ENCODE measurements around the gene CDK17. TPM values are rescaled to one million over a fixed set of nuclear protein-coding genes. Genes with fewer than 3 reads are reported as not detected.
"Not testable (repeated sequence)": the region's sequence is repeated elsewhere in the genome, so short reads cannot be mapped to it uniquely, and the experiment has no call there.

The CDK17 gene
- total and polyA plus RNA-seq, 2 donors = 16.7 to 127 TPM

DNA sequence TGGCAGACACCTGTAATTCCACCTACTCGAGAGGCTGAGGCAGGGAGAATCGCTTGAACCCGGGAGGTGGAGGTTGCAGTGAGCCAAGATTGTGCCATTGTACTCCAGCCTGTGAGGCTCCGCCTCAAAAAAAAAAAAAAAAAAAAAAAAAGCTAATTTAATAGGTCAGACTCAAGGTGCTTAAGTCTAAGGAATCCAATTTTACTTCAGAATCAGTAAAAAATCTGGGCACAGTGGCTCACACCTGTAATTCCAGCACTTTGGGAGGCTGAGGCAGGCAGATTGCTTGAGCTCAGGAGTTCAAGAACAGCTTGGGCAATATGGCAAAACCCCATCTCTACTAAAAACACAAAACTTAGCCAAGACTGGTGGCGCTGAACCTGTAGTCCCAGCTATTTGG, 7.0 kb downstream of the CDK17 start:
- not testable (repeated sequence) for H3K4me1 ChIP-seq (ENCODE audit: insufficient read depth); DNase-seq (ENCODE audit: extremely low spot score); H3K27ac ChIP-seq (ENCODE audit: low read depth); H3K36me3 ChIP-seq (ENCODE audit: insufficient read depth); H3K4me3 ChIP-seq (ENCODE audit: low read depth, low read length)
- WGBS = 88% methylated on average over 5 of the region's 5 CpGs

DNA sequence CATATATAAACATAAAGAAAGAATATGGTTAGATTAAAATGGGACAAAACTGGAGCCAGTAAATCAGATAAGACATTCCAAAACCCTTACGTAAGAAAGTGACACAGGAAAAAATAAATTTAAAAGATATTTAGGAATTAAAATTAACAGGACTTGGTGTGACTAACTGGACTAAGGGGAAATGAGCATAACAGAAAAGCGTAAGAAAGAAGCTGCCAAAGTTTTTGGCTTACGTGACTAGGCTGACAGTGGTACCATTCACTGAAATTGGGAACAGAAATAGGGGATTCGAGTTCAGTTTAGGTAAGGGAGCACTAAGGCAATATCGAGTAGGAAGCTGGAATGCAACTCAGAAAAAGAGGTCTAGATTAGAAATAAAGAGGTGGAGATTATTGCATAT, 7.8 kb downstream of the CDK17 start:
- Histone ChIP-seq H3K4me3 (ENCODE audit: low read depth, low read length) (no peak overlapping the region), H3K27ac (ENCODE audit: low read depth) (no peak overlapping the region), H3K36me3 (ENCODE audit: insufficient read depth) (no peaks in the 10 kb centered on the region), H3K4me1 (ENCODE audit: insufficient read depth) (no peaks in the 10 kb centered on the region)
- no peak for DNase-seq (ENCODE audit: extremely low spot score)
- WGBS = 64% methylated on average over 5 of the region's 5 CpGs

- no peaks in the 10 kb centered on the region for H3K36me3 ChIP-seq (ENCODE audit: insufficient read depth)
- no peak overlapping the region for H3K27ac ChIP-seq (ENCODE audit: low read depth)
- H3K4me3 ChIP-seq (ENCODE audit: low read depth, low read length) = no peak overlapping the region
- 61% methylated on average over 1 of the region's 1 CpG for WGBS
- no peaks in the 10 kb centered on the region for H3K4me1 ChIP-seq (ENCODE audit: insufficient read depth)
- DNase-seq (ENCODE audit: extremely low spot score) = no peak
Measured at GRCh38 chr12:96387981-96388380, 12.3 kb downstream of the CDK17 start.

- Histone ChIP-seq H3K4me3 (ENCODE audit: low read depth, low read length) (no peak overlapping the region), H3K4me1 (ENCODE audit: insufficient read depth) (no peaks in the 10 kb centered on the region), H3K27ac (ENCODE audit: low read depth) (no peak overlapping the region), H3K36me3 (ENCODE audit: insufficient read depth) (no peaks in the 10 kb centered on the region)
- 86% methylated on average over 2 of the region's 2 CpGs for WGBS
- no peak for DNase-seq (ENCODE audit: extremely low spot score)
Measured at GRCh38 chr12:96386794-96387193, 13.4 kb downstream of the CDK17 start.

- DNase-seq (ENCODE audit: extremely low spot score) = no peak
- Histone ChIP-seq H3K27ac (ENCODE audit: low read depth) (no peak overlapping the region), H3K4me3 (ENCODE audit: low read depth, low read length) (no peak overlapping the region), H3K4me1 (ENCODE audit: insufficient read depth) (no peaks in the 10 kb centered on the region), H3K36me3 (ENCODE audit: insufficient read depth) (no peaks in the 10 kb centered on the region)
- 98% methylated on average over 1 of the region's 1 CpG for WGBS
Measured at GRCh38 chr12:96383991-96384390, 16.2 kb downstream of the CDK17 start.

DNA sequence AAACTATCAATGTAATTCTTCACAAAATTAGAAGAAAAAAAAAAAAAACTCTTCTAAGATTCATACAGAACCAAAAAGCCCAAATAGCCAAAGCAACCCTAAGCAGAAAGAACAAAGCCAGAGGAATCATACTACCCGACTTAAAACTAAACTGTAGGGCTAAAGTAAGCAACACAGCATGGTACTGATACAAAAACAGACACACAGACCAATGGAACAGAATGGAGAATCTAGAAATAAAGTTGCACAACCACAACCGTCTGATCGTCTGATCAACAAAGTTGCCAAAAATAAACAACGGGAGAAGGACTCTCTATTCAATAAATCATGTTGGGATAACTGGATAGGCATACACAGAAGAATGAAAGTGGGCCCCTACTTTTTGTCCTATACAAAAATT, 16.9 kb downstream of the CDK17 start:
- Histone ChIP-seq H3K27ac (ENCODE audit: low read depth) (no peak overlapping the region), H3K4me1 (ENCODE audit: insufficient read depth) (no peaks in the 10 kb centered on the region), H3K36me3 (ENCODE audit: insufficient read depth) (no peaks in the 10 kb centered on the region), H3K4me3 (ENCODE audit: low read depth, low read length) (no peak overlapping the region)
- no peak for DNase-seq (ENCODE audit: extremely low spot score)
- WGBS = 79% methylated on average over 4 of the region's 4 CpGs

DNA sequence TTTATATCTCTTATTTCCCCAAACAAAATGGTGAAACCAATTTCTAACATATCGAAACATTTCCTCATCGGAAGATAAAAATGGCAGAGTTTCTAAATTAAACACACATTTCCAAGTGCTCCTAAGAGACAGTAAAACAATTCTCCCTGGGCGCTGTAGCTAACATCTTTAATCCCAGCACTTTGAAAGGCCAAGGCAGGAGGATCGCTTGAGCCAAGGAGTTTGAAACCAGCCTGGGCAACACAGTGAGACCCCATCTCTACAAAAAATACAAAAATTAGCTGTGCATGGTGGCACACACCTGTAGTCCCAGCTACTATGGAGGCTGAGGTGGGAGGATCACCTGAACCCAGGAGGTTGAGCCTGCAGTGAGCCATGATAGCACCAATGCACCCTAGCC, 20.5 kb downstream of the CDK17 start:
- not testable (repeated sequence) for H3K27ac ChIP-seq (ENCODE audit: low read depth); DNase-seq (ENCODE audit: extremely low spot score); H3K4me1 ChIP-seq (ENCODE audit: insufficient read depth); H3K4me3 ChIP-seq (ENCODE audit: low read depth, low read length); H3K36me3 ChIP-seq (ENCODE audit: insufficient read depth)
- 98% methylated on average over 4 of the region's 4 CpGs for WGBS

- no peaks in the 10 kb centered on the region for H3K4me1 ChIP-seq (ENCODE audit: insufficient read depth)
- no peak for DNase-seq (ENCODE audit: extremely low spot score)
- H3K4me3 ChIP-seq (ENCODE audit: low read depth, low read length) = no peak overlapping the region
- no peaks in the 10 kb centered on the region for H3K36me3 ChIP-seq (ENCODE audit: insufficient read depth)
- WGBS = 51% methylated on average over 1 of the region's 1 CpG
- no peak overlapping the region for H3K27ac ChIP-seq (ENCODE audit: low read depth)
Measured at GRCh38 chr12:96378319-96378718, 21.9 kb downstream of the CDK17 start.

DNA sequence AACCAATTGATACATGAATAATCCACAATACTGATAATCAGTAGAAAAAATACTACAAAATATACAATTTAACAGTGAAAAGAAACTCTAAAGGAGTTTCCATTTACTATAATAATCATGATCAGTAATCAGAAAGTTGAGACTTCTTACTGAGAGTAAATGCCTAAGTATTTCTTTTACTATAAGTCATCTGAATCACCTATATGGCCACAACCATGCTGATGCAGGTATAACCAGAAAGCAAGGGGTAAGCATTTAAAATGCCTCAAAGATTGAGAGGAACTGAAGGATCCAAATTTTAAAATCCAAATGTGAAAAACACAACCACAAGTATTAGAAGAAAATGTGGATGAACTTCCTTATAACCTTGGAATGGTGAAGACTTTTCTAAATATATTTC, 23.4 kb downstream of the CDK17 start:
- Histone ChIP-seq H3K4me1 (ENCODE audit: insufficient read depth) (no peaks in the 10 kb centered on the region), H3K36me3 (ENCODE audit: insufficient read depth) (no peaks in the 10 kb centered on the region), H3K4me3 (ENCODE audit: low read depth, low read length) (no peak overlapping the region), H3K27ac (ENCODE audit: low read depth) (no peak overlapping the region)
- DNase-seq (ENCODE audit: extremely low spot score) = no peak

GRCh38 chr12:96375841-96376604, 24.2 kb downstream of the CDK17 start:
- Histone ChIP-seq H3K4me3 (ENCODE audit: low read depth, low read length) (no peak overlapping the region), H3K36me3 (ENCODE audit: insufficient read depth) (no peaks in the 10 kb centered on the region), H3K4me1 (ENCODE audit: insufficient read depth) (no peaks in the 10 kb centered on the region), H3K27ac (ENCODE audit: low read depth) (no peak overlapping the region)
- 97% methylated on average over 1 of the region's 1 CpG for WGBS
- no peak for DNase-seq (ENCODE audit: extremely low spot score)

DNA sequence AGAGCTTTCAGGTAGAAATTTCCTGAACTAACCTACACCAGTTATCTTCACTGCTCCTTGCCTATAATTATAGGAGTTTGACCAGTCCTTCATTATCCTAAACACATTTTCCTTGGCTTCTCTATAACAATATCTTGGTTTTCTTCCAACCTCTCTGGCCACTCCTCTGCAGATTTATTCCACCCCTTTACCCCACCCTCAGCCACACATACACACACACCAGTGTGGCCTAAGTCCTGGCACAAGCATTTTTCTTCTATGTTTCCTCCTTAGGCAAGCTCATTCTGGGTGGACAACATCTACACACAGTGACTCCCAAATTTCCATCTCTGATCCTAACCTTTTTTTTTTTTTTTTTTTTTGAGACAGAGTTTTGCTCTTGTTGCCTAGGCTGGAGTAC, 25.1 kb downstream of the CDK17 start:
- H3K4me1 ChIP-seq (ENCODE audit: insufficient read depth) = no peaks in the 10 kb centered on the region
- H3K36me3 ChIP-seq (ENCODE audit: insufficient read depth) = no peaks in the 10 kb centered on the region
- DNase-seq (ENCODE audit: extremely low spot score) = no peak
- no peak overlapping the region for H3K4me3 ChIP-seq (ENCODE audit: low read depth, low read length)
- no peak overlapping the region for H3K27ac ChIP-seq (ENCODE audit: low read depth)

GRCh38 chr12:96371790-96372699, 28.2 kb downstream of the CDK17 start:
- Histone ChIP-seq H3K36me3 (ENCODE audit: insufficient read depth) (no peaks in the 10 kb centered on the region), H3K27ac (ENCODE audit: low read depth) (no peak overlapping the region), H3K4me3 (ENCODE audit: low read depth, low read length) (no peak overlapping the region), H3K4me1 (ENCODE audit: insufficient read depth) (no peaks in the 10 kb centered on the region)
- 57% methylated on average over 2 of the region's 2 CpGs for WGBS
- no peak for DNase-seq (ENCODE audit: extremely low spot score)

- WGBS = 71% methylated on average over 5 of the region's 5 CpGs
- no peaks in the 10 kb centered on the region for H3K36me3 ChIP-seq (ENCODE audit: insufficient read depth)
- no peak overlapping the region for H3K27ac ChIP-seq (ENCODE audit: low read depth)
- no peaks in the 10 kb centered on the region for H3K4me1 ChIP-seq (ENCODE audit: insufficient read depth)
- no peak overlapping the region for H3K4me3 ChIP-seq (ENCODE audit: low read depth, low read length)
- no peak for DNase-seq (ENCODE audit: extremely low spot score)
Measured at GRCh38 chr12:96371138-96371789, 29.0 kb downstream of the CDK17 start.

GRCh38 chr12:96368687-96369086, 31.6 kb downstream of the CDK17 start:
- no peak overlapping the region for H3K4me3 ChIP-seq (ENCODE audit: low read depth, low read length)
- DNase-seq (ENCODE audit: extremely low spot score) = no peak
- H3K36me3 ChIP-seq (ENCODE audit: insufficient read depth) = no peaks in the 10 kb centered on the region
- peak overlapping the region; percentile 23 for H3K27ac ChIP-seq (ENCODE audit: low read depth)
- 14% methylated on average over 1 of the region's 1 CpG for WGBS
- no peaks in the 10 kb centered on the region for H3K4me1 ChIP-seq (ENCODE audit: insufficient read depth)
